ENCODE data around the gene FAM234A. TPM values are rescaled to one million over a fixed set of nuclear protein-coding genes. Genes with fewer than 3 reads are reported as not detected.
A peak's percentile ranks its signal among the peaks of the same experiment; 100 is the strongest.
"Not testable (repeated sequence)": the region's sequence is repeated elsewhere in the genome, so short reads cannot be mapped to it uniquely, and the experiment has no call there.

The FAM234A gene
- total and polyA plus RNA-seq, 3 experiments from 2014 or later = 23.1 to 27.9 (median 26.1) TPM

GRCh38 chr16:192686-193085, 41.9 kb upstream of the FAM234A start:
- Mint-ChIP-seq H3K4me3 (no peak overlapping the region), H3K4me1 (peaks cover 0 to 4% (median 3%) of the 10 kb centered on the region in 3 donors), H3K36me3 (peaks cover 0 to 85% (median 15%) of the 10 kb centered on the region in 3 donors), H3K27ac (no peak overlapping the region), H3K9me3 (peaks cover 0 to 2% (median 0%) of the 10 kb centered on the region in 5 donors), H3K27me3 (no peaks in the 10 kb centered on the region)
- no peak for DNase-seq
- Histone ChIP-seq H3K9me3 (ENCODE audit: low read length) (no peaks in the 10 kb centered on the region), H3K4me1 (ENCODE audit: insufficient read depth, low read length) (no peaks in the 10 kb centered on the region), H3K27me3 (ENCODE audit: insufficient read depth, low read length, poor library complexity, severe bottlenecking) (no peaks in the 10 kb centered on the region), H3K36me3 (ENCODE audit: insufficient read depth, low read length) (peaks cover 38% of the 10 kb centered on the region), H3K4me3 (ENCODE audit: low read length) (no peak overlapping the region), H3K27ac (ENCODE audit: low read depth, low read length) (no peak overlapping the region)
- ChIA-PET CTCF (interaction anchor here (2.6 to 4.1 kb wide), 2 partner anchors 11 to 86 kb away, joined by 7 to 18 read pairs; no protein-coding TSS in a partner anchor), POLR2A (no interaction called here)

- no peaks in the 10 kb centered on the region for H3K9me3 ChIP-seq (ENCODE audit: low read length)
- peaks cover 0 to 88% (median 15%) of the 10 kb centered on the region in 3 donors for H3K36me3 Mint-ChIP-seq
- CTCF ChIA-PET = interaction anchor here (2.6 to 4.1 kb wide), 2 partner anchors 11 to 87 kb away, joined by 7 to 18 read pairs; no protein-coding TSS in a partner anchor
These were observed 41.2 kb upstream of the FAM234A start for GRCh38 chr16:193441-193840.

GRCh38 chr16:194516-194915, 40.1 kb upstream of the FAM234A start:
- DNase-seq = no peak
- H3K4me1 Mint-ChIP-seq = no peaks in the 10 kb centered on the region
- no peak overlapping the region for H3K4me3 Mint-ChIP-seq
- Histone ChIP-seq H3K27me3 (ENCODE audit: insufficient read depth, low read length, poor library complexity, severe bottlenecking) (no peaks in the 10 kb centered on the region), H3K27ac (ENCODE audit: low read depth, low read length) (no peak overlapping the region), H3K9me3 (ENCODE audit: low read length) (no peaks in the 10 kb centered on the region), H3K4me1 (ENCODE audit: insufficient read depth, low read length) (no peaks in the 10 kb centered on the region), H3K36me3 (ENCODE audit: insufficient read depth, low read length) (peaks cover 53% of the 10 kb centered on the region), H3K4me3 (ENCODE audit: low read length) (no peak overlapping the region)
- H3K9me3 Mint-ChIP-seq = peaks cover 0 to 2% (median 0%) of the 10 kb centered on the region in 5 donors
- ChIA-PET POLR2A (no interaction called here), CTCF (interaction anchor here (4.1 kb wide), 1 partner anchor 13 kb away, joined by 18 read pairs; no protein-coding TSS in a partner anchor)
- peak overlapping the region in 1 of 8 donors; percentile 47 for H3K27ac Mint-ChIP-seq
- peaks cover 0 to 88% (median 8%) of the 10 kb centered on the region in 3 donors for H3K36me3 Mint-ChIP-seq
- H3K27me3 Mint-ChIP-seq = no peaks in the 10 kb centered on the region

More at GRCh38 chr16:193441-193840, 41.2 kb upstream of the FAM234A start:
- Histone ChIP-seq H3K27ac (ENCODE audit: low read depth, low read length) (no peak overlapping the region), H3K36me3 (ENCODE audit: insufficient read depth, low read length) (peaks cover 43% of the 10 kb centered on the region), H3K27me3 (ENCODE audit: insufficient read depth, low read length, poor library complexity, severe bottlenecking) (no peaks in the 10 kb centered on the region), H3K4me3 (ENCODE audit: low read length) (no peak overlapping the region), H3K4me1 (ENCODE audit: insufficient read depth, low read length) (no peaks in the 10 kb centered on the region)
- peak overlapping the region in 1 of 8 donors; percentile 19 for H3K27ac Mint-ChIP-seq
- no peak overlapping the region for H3K4me3 Mint-ChIP-seq
- no peak for DNase-seq
- POLR2A ChIA-PET = no interaction called here
- peaks cover 0 to 2% (median 0%) of the 10 kb centered on the region in 5 donors for H3K9me3 Mint-ChIP-seq
- peaks cover 0 to 4% (median 3%) of the 10 kb centered on the region in 3 donors for H3K4me1 Mint-ChIP-seq
- no peaks in the 10 kb centered on the region for H3K27me3 Mint-ChIP-seq

- H3K27me3 Mint-ChIP-seq = no peaks in the 10 kb centered on the region
- peak overlapping the region in 1 of 8 donors; percentile 54 for H3K27ac Mint-ChIP-seq
- Histone ChIP-seq H3K4me1 (ENCODE audit: insufficient read depth, low read length) (no peaks in the 10 kb centered on the region), H3K27ac (ENCODE audit: low read depth, low read length) (no peak overlapping the region), H3K4me3 (ENCODE audit: low read length) (no peak overlapping the region), H3K9me3 (ENCODE audit: low read length) (no peaks in the 10 kb centered on the region), H3K36me3 (ENCODE audit: insufficient read depth, low read length) (peaks cover 54% of the 10 kb centered on the region), H3K27me3 (ENCODE audit: insufficient read depth, low read length, poor library complexity, severe bottlenecking) (no peaks in the 10 kb centered on the region)
- CTCF ChIA-PET = interaction anchor here (1.7 kb wide), 1 partner anchor 28 kb away, joined by 4 read pairs; no protein-coding TSS in a partner anchor
- peaks cover 0 to 3% (median 0%) of the 10 kb centered on the region in 3 donors for H3K4me1 Mint-ChIP-seq
- H3K9me3 Mint-ChIP-seq = peaks cover 0 to 2% (median 0%) of the 10 kb centered on the region in 5 donors
- H3K4me3 Mint-ChIP-seq = no peak overlapping the region
- POLR2A ChIA-PET = no interaction called here
- H3K36me3 Mint-ChIP-seq = peaks cover 3 to 76% (median 4%) of the 10 kb centered on the region in 3 donors
- DNase-seq = no peak
These were observed 34.2 kb upstream of the FAM234A start for GRCh38 chr16:200388-200787.

GRCh38 chr16:203246-203645, 31.4 kb upstream of the FAM234A start:
- Histone ChIP-seq H3K4me3 (ENCODE audit: low read length) (no peak overlapping the region), H3K4me1 (ENCODE audit: insufficient read depth, low read length) (no peaks in the 10 kb centered on the region), H3K36me3 (ENCODE audit: insufficient read depth, low read length) (peaks cover 62% of the 10 kb centered on the region), H3K27me3 (ENCODE audit: insufficient read depth, low read length, poor library complexity, severe bottlenecking) (no peaks in the 10 kb centered on the region), H3K9me3 (ENCODE audit: low read length) (no peaks in the 10 kb centered on the region), H3K27ac (ENCODE audit: low read depth, low read length) (no peak overlapping the region)
- Mint-ChIP-seq H3K36me3 (peaks cover 9 to 76% (median 15%) of the 10 kb centered on the region in 3 donors), H3K4me3 (peak overlapping the region in 1 of 7 donors; percentile 32), H3K27ac (no peak overlapping the region), H3K27me3 (no peaks in the 10 kb centered on the region), H3K9me3 (no peaks in the 10 kb centered on the region), H3K4me1 (peaks cover 0 to 3% (median 0%) of the 10 kb centered on the region in 3 donors)
- DNase-seq = no peak
- POLR2A ChIA-PET = no interaction called here
- CTCF ChIA-PET = no interaction called here

- H3K27me3 ChIP-seq (ENCODE audit: insufficient read depth, low read length, poor library complexity, severe bottlenecking); H3K27ac Mint-ChIP-seq; DNase-seq; H3K9me3 Mint-ChIP-seq; CTCF ChIA-PET; H3K27me3 Mint-ChIP-seq; H3K4me3 ChIP-seq (ENCODE audit: low read length); H3K4me1 Mint-ChIP-seq; H3K27ac ChIP-seq (ENCODE audit: low read depth, low read length); H3K9me3 ChIP-seq (ENCODE audit: low read length); H3K4me3 Mint-ChIP-seq; POLR2A ChIA-PET; H3K4me1 ChIP-seq (ENCODE audit: insufficient read depth, low read length): not testable (repeated sequence)
- H3K36me3 Mint-ChIP-seq = peaks cover 9 to 75% (median 18%) of the 10 kb centered on the region in 3 donors
- peaks cover 58% of the 10 kb centered on the region for H3K36me3 ChIP-seq (ENCODE audit: insufficient read depth, low read length)
These were observed 30.6 kb upstream of the FAM234A start for GRCh38 chr16:204046-204445.

- H3K9me3 ChIP-seq (ENCODE audit: low read length); POLR2A ChIA-PET; H3K27me3 ChIP-seq (ENCODE audit: insufficient read depth, low read length, poor library complexity, severe bottlenecking); H3K4me3 ChIP-seq (ENCODE audit: low read length); H3K27ac ChIP-seq (ENCODE audit: low read depth, low read length); H3K4me3 Mint-ChIP-seq; DNase-seq; H3K27me3 Mint-ChIP-seq; CTCF ChIA-PET; H3K9me3 Mint-ChIP-seq; H3K4me1 ChIP-seq (ENCODE audit: insufficient read depth, low read length): not testable (repeated sequence)
- Mint-ChIP-seq H3K27ac (peak overlapping the region in 1 of 8 donors; percentile 50), H3K4me1 (peaks cover 0 to 22% (median 4%) of the 10 kb centered on the region in 3 donors), H3K36me3 (peaks cover 5 to 87% (median 14%) of the 10 kb centered on the region in 3 donors)
- peaks cover 35% of the 10 kb centered on the region for H3K36me3 ChIP-seq (ENCODE audit: insufficient read depth, low read length)
These were observed 25.3 kb upstream of the FAM234A start for GRCh38 chr16:209359-209758.

GRCh38 chr16:211631-212180, 22.9 kb upstream of the FAM234A start:
- H3K4me3 ChIP-seq (ENCODE audit: low read length); POLR2A ChIA-PET; H3K9me3 Mint-ChIP-seq; CTCF ChIA-PET; DNase-seq; H3K27me3 Mint-ChIP-seq; H3K27ac ChIP-seq (ENCODE audit: low read depth, low read length); H3K4me3 Mint-ChIP-seq; H3K9me3 ChIP-seq (ENCODE audit: low read length); H3K27me3 ChIP-seq (ENCODE audit: insufficient read depth, low read length, poor library complexity, severe bottlenecking); H3K4me1 ChIP-seq (ENCODE audit: insufficient read depth, low read length): not testable (repeated sequence)
- H3K36me3 ChIP-seq (ENCODE audit: insufficient read depth, low read length) = peaks cover 27% of the 10 kb centered on the region
- Mint-ChIP-seq H3K36me3 (peaks cover 0 to 85% (median 7%) of the 10 kb centered on the region in 3 donors), H3K27ac (peak overlapping the region in 1 of 8 donors; percentile 1), H3K4me1 (peaks cover 0 to 22% (median 7%) of the 10 kb centered on the region in 3 donors)
